Panc1 (cell line): ENCODE measurements around the gene PLAU. TPM values are rescaled to one million over a fixed set of nuclear protein-coding genes. Genes with fewer than 3 reads are reported as not detected.

Source experiments
- ATAC-seq: fragments of 200-7000 bp; cut with Tn5 transposase; 2 replicates; pipeline ENCODE4 v1.9.1; 2020; ENCODE audit warnings: mild to moderate bottlenecking, moderate library complexity
- BruUV-seq: library from RNA; stranded (reverse); fragments of 400-500 nt; replicated peaks from 2 replicates; lab custom pipeline; 2021; lab: Mats Ljungman, UMichigan
- CTCF ChIA-PET: fragments of 300-600 bp; sonication (Branson Sonifier 250); formaldehyde crosslinking; loops from one replicate; lab custom pipeline; 2022; ENCODE audit warnings: antibody characterized with exemption; lab: Charles Lee
- POLR2A ChIA-PET: fragments of 300-600 bp; sonication (Branson Sonifier 250); formaldehyde crosslinking; loops from one replicate; lab custom pipeline; 2022; ENCODE audit warnings: antibody characterized with exemption; lab: Charles Lee
- DNase-seq: peaks from one replicate; pipeline ENCODE4 v3.0.0-alpha.2; 2010; ENCODE audit warnings: low read depth, low spot score
- H3K27ac ChIP-seq: 2 replicates; pipeline ENCODE4 v1.5.1; 2011; ENCODE audit warnings: mild to moderate bottlenecking, low read length, inconsistent platforms
- H3K27me3 ChIP-seq: fragments of 200-500 bp; sonication (Bioruptor generic); 2 replicates; pipeline ENCODE4 v1.6.0; 2014; ENCODE audit warnings: low read length, inconsistent platforms; ENCODE audit not compliant: control insufficient read depth, insufficient read depth
- H3K36me3 ChIP-seq: fragments of 200-500 bp; sonication (Bioruptor generic); 2 replicates; pipeline ENCODE4 v1.5.1; 2014; ENCODE audit warnings: inconsistent platforms, mild to moderate bottlenecking, low read length, moderate library complexity; ENCODE audit not compliant: control insufficient read depth, insufficient read depth
- H3K4me1 ChIP-seq: 2 replicates; pipeline ENCODE4 v1.5.1; 2011; ENCODE audit warnings: inconsistent platforms, mild to moderate bottlenecking, low read length, moderate library complexity; ENCODE audit not compliant: control insufficient read depth, insufficient read depth
- H3K4me3 ChIP-seq, 2 experiments: 2 replicates each; pipeline ENCODE4 v1.5.1; 2011 to 2012; ENCODE audit warnings: low read depth in 2 of 2, low read length in 2 of 2, mild to moderate bottlenecking in 2 of 2, inconsistent platforms in 1 of 2, moderate library complexity in 1 of 2
- H3K9me3 ChIP-seq: fragments of 200-500 bp; sonication (Bioruptor generic); 2 replicates; pipeline ENCODE4 v1.5.1; 2014; ENCODE audit warnings: low read depth, mild to moderate bottlenecking, inconsistent platforms, low read length, moderate library complexity; ENCODE audit not compliant: control insufficient read depth, insufficient read depth
- POLR2AphosphoS5 ChIP-seq: IDR thresholded peaks from 2 replicates; pipeline ENCODE4 v1.6.1; 2012; ENCODE audit warnings: mild to moderate bottlenecking, low read depth, low read length, moderate library complexity
- REST ChIP-seq, 2 experiments: IDR thresholded peaks; 2 replicates each; pipeline ENCODE4 v1.6.1; 2011 to 2012; ENCODE audit warnings: low read depth in 2 of 2, control low read depth in 1 of 2, low read length in 1 of 2, mild to moderate bottlenecking in 1 of 2, moderate library complexity in 1 of 2; ENCODE audit not compliant: insufficient read depth in 1 of 2
- TCF7L2 ChIP-seq: IDR thresholded peaks from 2 replicates; pipeline ENCODE4 v1.6.1; 2011; ENCODE audit warnings: mild to moderate bottlenecking, low read depth, low read length, inconsistent platforms
- in situ Hi-C: cut with HindIII; loops from 2 replicates; pipeline ENCODE4 v1.10.0; 2016; ENCODE audit warnings: low sequenced_read_pairs, low pct_unique_long_range_greater_than_20kb
- intact Hi-C: fragments of 100-400 bp; cut with micrococcal nuclease; formaldehyde crosslinking; loops from one replicate; pipeline ENCODE4 v1.10.0; 2022; ENCODE audit not compliant: unreplicated experiment
- total RNA-seq: library from RNA; stranded (reverse); gene quantifications from one replicate; pipeline ENCODE4 v1.2.1, GENCODE V29; 2021; ENCODE audit not compliant: unreplicated experiment
- TF ChIP-seq, protein P1 (sequence below): fragments of 450-650 bp; IDR thresholded peaks from 2 replicates; pipeline ENCODE4 v1.5.1; 2017; ENCODE audit warnings: mild to moderate bottlenecking

Gene PLAU
- total RNA-seq, 1 experiment from 2014 or later: 305 TPM

GRCh38 chr10:73953665-73954064 is 42.7 kb downstream of the PLAU start:
- H3K36me3 ChIP-seq: no peaks in the 10 kb centered on the region
- POLR2A ChIA-PET: interaction anchor here (0.5 kb wide), 1 partner anchor 72 kb away, joined by 13 read pairs; no protein-coding TSS in a partner anchor
- BruUV-seq: no TSS peak
- no peak overlapping the region for H3K27ac ChIP-seq
- in situ Hi-C loops: no loop called here
- intact Hi-C loops: no loop called here
- H3K27me3 ChIP-seq: no peaks in the 10 kb centered on the region
- CTCF ChIA-PET: no interaction called here
- H3K4me3 ChIP-seq: no peak overlapping the region
- ATAC-seq (no peak), DNase-seq (no peak)
- no peaks in the 10 kb centered on the region for H3K9me3 ChIP-seq
- TF ChIP-seq, protein P1, sequence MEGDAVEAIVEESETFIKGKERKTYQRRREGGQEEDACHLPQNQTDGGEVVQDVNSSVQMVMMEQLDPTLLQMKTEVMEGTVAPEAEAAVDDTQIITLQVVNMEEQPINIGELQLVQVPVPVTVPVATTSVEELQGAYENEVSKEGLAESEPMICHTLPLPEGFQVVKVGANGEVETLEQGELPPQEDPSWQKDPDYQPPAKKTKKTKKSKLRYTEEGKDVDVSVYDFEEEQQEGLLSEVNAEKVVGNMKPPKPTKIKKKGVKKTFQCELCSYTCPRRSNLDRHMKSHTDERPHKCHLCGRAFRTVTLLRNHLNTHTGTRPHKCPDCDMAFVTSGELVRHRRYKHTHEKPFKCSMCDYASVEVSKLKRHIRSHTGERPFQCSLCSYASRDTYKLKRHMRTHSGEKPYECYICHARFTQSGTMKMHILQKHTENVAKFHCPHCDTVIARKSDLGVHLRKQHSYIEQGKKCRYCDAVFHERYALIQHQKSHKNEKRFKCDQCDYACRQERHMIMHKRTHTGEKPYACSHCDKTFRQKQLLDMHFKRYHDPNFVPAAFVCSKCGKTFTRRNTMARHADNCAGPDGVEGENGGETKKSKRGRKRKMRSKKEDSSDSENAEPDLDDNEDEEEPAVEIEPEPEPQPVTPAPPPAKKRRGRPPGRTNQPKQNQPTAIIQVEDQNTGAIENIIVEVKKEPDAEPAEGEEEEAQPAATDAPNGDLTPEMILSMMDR: no peak
- no peak for TF ChIP-seq TCF7L2
- peaks cover 15% of the 10 kb centered on the region for H3K4me1 ChIP-seq

GRCh38 chr10:73954737-73955136 is 43.8 kb downstream of the PLAU start:
- Histone ChIP-seq H3K27me3 (no peaks in the 10 kb centered on the region), H3K36me3 (no peaks in the 10 kb centered on the region), H3K4me1 (peaks cover 19% of the 10 kb centered on the region), H3K9me3 (no peaks in the 10 kb centered on the region), H3K27ac (no peak overlapping the region), H3K4me3 (no peak overlapping the region)
- in situ Hi-C loops (no loop called here), intact Hi-C loops (no loop called here)
- CTCF ChIA-PET: no interaction called here
- DNase-seq (no peak), ATAC-seq (no peak)
- POLR2A ChIA-PET: no interaction called here
- TF ChIP-seq POLR2AphosphoS5 (no peak), TCF7L2 (no peak)
- BruUV-seq: no TSS peak

- ATAC-seq (no peak), DNase-seq (no peak)
- BruUV-seq: no TSS peak
- Histone ChIP-seq H3K36me3 (no peaks in the 10 kb centered on the region), H3K4me3 (no peak overlapping the region), H3K4me1 (peaks cover 24% of the 10 kb centered on the region), H3K27ac (peak overlapping the region; percentile 70; the same call in 1 of the 2 replicates), H3K9me3 (no peaks in the 10 kb centered on the region), H3K27me3 (no peaks in the 10 kb centered on the region)
- POLR2A ChIA-PET: no interaction called here
- intact Hi-C loops: no loop called here
- TF ChIP-seq, protein P1: no peak
- no peak for TF ChIP-seq TCF7L2
- TF ChIP-seq REST (IDR thresholded peaks at IDR 0.05; ENCODE audit: insufficient read depth in 1 of 2, low read depth in 2 of 2, low read length in 1 of 2): no peak
- TF ChIP-seq POLR2AphosphoS5: no peak
- CTCF ChIA-PET: no interaction called here
- in situ Hi-C loops: no loop called here
Measured at GRCh38 chr10:73955719-73956118, 44.8 kb downstream of the PLAU start.
